Measurements from ENCODE around the gene RERE.

Gene RERE

GRCh38 chr1:8817412-8818324 lies at the start of gene RERE:
RERE (minus strand) TSS chr1:8817640.
- peak; percentile 100 for DNase-seq (ENCODE audit: low spot score)

- DNase-seq (ENCODE audit: low spot score) = no peak
Measured at GRCh38 chr1:8866792-8867415, 49.5 kb upstream of the RERE start.

GRCh38 chr1:8866173-8866791 lies 48.8 kb upstream of the RERE start:
- no peak for DNase-seq (ENCODE audit: low spot score)

GRCh38 chr1:8864713-8865344 lies 47.4 kb upstream of the RERE start:
- no peak for DNase-seq (ENCODE audit: low spot score)

GRCh38 chr1:8863794-8864233 lies 46.4 kb upstream of the RERE start:
- DNase-seq (ENCODE audit: low spot score) = no peak

- no peak for DNase-seq (ENCODE audit: low spot score)
Measured at GRCh38 chr1:8863138-8863537, 45.7 kb upstream of the RERE start.

GRCh38 chr1:8862528-8862927 lies 45.1 kb upstream of the RERE start:
- no peak for DNase-seq (ENCODE audit: low spot score)

- DNase-seq (ENCODE audit: low spot score) = no peak
Measured at GRCh38 chr1:8860738-8861516, 43.5 kb upstream of the RERE start.

- peak; percentile 60 for DNase-seq (ENCODE audit: low spot score)
Measured at GRCh38 chr1:8858888-8859706, 41.7 kb upstream of the RERE start.

- no peak for DNase-seq (ENCODE audit: low spot score)
Measured at GRCh38 chr1:8858112-8858668, 40.8 kb upstream of the RERE start.

- no peak for DNase-seq (ENCODE audit: low spot score)
Measured at GRCh38 chr1:8856689-8857412, 39.4 kb upstream of the RERE start.

GRCh38 chr1:8854240-8854639 lies 36.8 kb upstream of the RERE start:
- DNase-seq (ENCODE audit: low spot score) = no peak

GRCh38 chr1:8851060-8851459 lies 33.6 kb upstream of the RERE start:
- no peak for DNase-seq (ENCODE audit: low spot score)

GRCh38 chr1:8848663-8849386 lies 31.4 kb upstream of the RERE start:
- DNase-seq (ENCODE audit: low spot score) = peak; percentile 87

GRCh38 chr1:8847990-8848389 lies 30.6 kb upstream of the RERE start:
- no peak for DNase-seq (ENCODE audit: low spot score)

- DNase-seq (ENCODE audit: low spot score) = no peak
Measured at GRCh38 chr1:8846263-8846662, 28.8 kb upstream of the RERE start.

- DNase-seq (ENCODE audit: low spot score) = no peak
Measured at GRCh38 chr1:8845104-8846097, 28.0 kb upstream of the RERE start.

GRCh38 chr1:8844501-8845006 lies 27.1 kb upstream of the RERE start:
- no peak for DNase-seq (ENCODE audit: low spot score)

Data from germinal center (tissue), 1 donor.